K562 (cell line): Measurements from ENCODE around the gene ANAPC10. TPM values are rescaled to one million over a fixed set of nuclear protein-coding genes. Genes with fewer than 3 reads are reported as not detected.

Experiments
- BDP1 ChIP-seq: IDR thresholded peaks from 3 replicates; pipeline ENCODE4 v1.6.1; 2011; ENCODE audit not compliant: insufficient read length, insufficient read depth
- CBX5 ChIP-seq: IDR thresholded peaks from 2 replicates; pipeline ENCODE4 v1.6.1; 2014; ENCODE audit warnings: low read depth, borderline replicate concordance
- CTCFL ChIP-seq: IDR thresholded peaks from 2 replicates; pipeline ENCODE4 v1.6.1; 2011; ENCODE audit warnings: borderline replicate concordance, low read depth, mild to moderate bottlenecking, moderate library complexity, low read length; ENCODE audit not compliant: insufficient read depth, poor library complexity, severe bottlenecking
- FIP1L1 ChIP-seq: fragments of 200-400 bp; formaldehyde crosslinking; IDR thresholded peaks from 2 replicates; pipeline ENCODE4 v1.6.1; 2018; ENCODE audit warnings: mild to moderate bottlenecking, low read depth, low read length; ENCODE audit not compliant: poor library complexity, severe bottlenecking
- NCOA1 ChIP-seq: fragments of 450-650 bp; IDR thresholded peaks from 2 replicates; pipeline ENCODE4 v1.6.1; 2016; ENCODE audit warnings: low read depth
- PKNOX1 ChIP-seq: fragments of 450-650 bp; IDR thresholded peaks from 2 replicates; pipeline ENCODE4 v1.6.1; 2016
- POLR2G ChIP-seq: fragments of 200-400 bp; formaldehyde crosslinking; IDR thresholded peaks from 2 replicates; pipeline ENCODE4 v1.6.1; 2017; ENCODE audit warnings: low read depth, mild to moderate bottlenecking, antibody characterized with exemption, low read length, moderate library complexity
- PPARD ChIP-seq: fragments of 250-450 bp; sonication (Bioruptor Pico); IDR thresholded peaks from 2 replicates; pipeline ENCODE4 v1.8.0; 2022; ENCODE audit warnings: inconsistent platforms, mild to moderate bottlenecking, moderate library complexity
- TOE1 ChIP-seq, 2 experiments: fragments of 450-650 bp in 1 of 2; sonication (generic) in 1 of 2; formaldehyde crosslinking in 1 of 2; IDR thresholded peaks; 2 replicates each; pipeline versions ENCODE4 v1.7.1 to v1.8.0; 2016 to 2022; ENCODE audit warnings: borderline replicate concordance in 2 of 2, mild to moderate bottlenecking in 2 of 2, antibody characterized with exemption in 1 of 2, inconsistent platforms in 1 of 2, low read depth in 1 of 2, missing genetic modification reagents in 1 of 2, moderate library complexity in 1 of 2
- ZNF3 ChIP-seq: fragments of 250-450 bp; sonication (Bioruptor Pico); IDR thresholded peaks from 2 replicates; pipeline ENCODE4 v1.5.0; 2021; ENCODE audit warnings: mild to moderate bottlenecking, moderate library complexity
- ZZZ3 ChIP-seq: fragments of 450-650 bp; IDR thresholded peaks from 2 replicates; pipeline ENCODE4 v1.6.1; 2016; ENCODE audit warnings: antibody characterized with exemption, mild to moderate bottlenecking, moderate library complexity
- polyA plus RNA-seq, 8 experiments: library from polyadenylated mRNA; depleted of rRNA in 4 of 8; stranded (reverse) in 5 of 8; unstranded in 3 of 8; fragments of >200 nt; fragmentation: Nextera tagmentation in 2 of 8; fragmentation: Illumina TruSeq in 1 of 8; extraction: Ambion mirVana in 2 of 8; extraction: Trizol in 1 of 8; gene quantifications; 2 replicates each; pipeline versions ENCODE4 v1.2.1 to v1.2.3, GENCODE V29; 2011 to 2014; ENCODE audit warnings: inconsistent platforms in 1 of 8, missing spikeins in 1 of 8
- total RNA-seq, 7 experiments: library from RNA; depleted of rRNA in 6 of 7; stranded (reverse); fragments of >200 nt in 6 of 7; fragmentation: Illumina TruSeq in 2 of 7; extraction: Trizol in 2 of 7; gene quantifications; 2 replicates each; pipeline versions ENCODE4 v1.2.1 to v1.2.3, GENCODE V29; 2011 to 2021; ENCODE audit warnings: low replicate concordance in 1 of 7
- TF ChIP-seq, protein P1 (sequence below): sonication (generic); formaldehyde crosslinking; IDR thresholded peaks from 2 replicates; pipeline ENCODE4 v1.8.0; 2022; ENCODE audit warnings: mild to moderate bottlenecking, missing genetic modification reagents
- TF ChIP-seq, protein P2 (sequence below): fragments of 450-650 bp; IDR thresholded peaks from 2 replicates; pipeline ENCODE4 v1.6.1; 2018; ENCODE audit warnings: mild to moderate bottlenecking, low read depth; ENCODE audit not compliant: partially characterized antibody
- TF ChIP-seq, protein P3 (sequence below): sonication (generic); formaldehyde crosslinking; IDR thresholded peaks from 2 replicates; pipeline ENCODE4 v1.8.0; 2022; ENCODE audit warnings: mild to moderate bottlenecking, missing genetic modification reagents

The ANAPC10 gene
- total and polyA plus RNA-seq, 9 of the 15 experiments (the other 6 are each of a cell fraction or from before 2014, with no cell fraction given), result 31.0 to 96.2 (median 60.3) TPM

GRCh38 chr4:145097821-145098674 is at the start of gene ANAPC10, which contains the start of gene ABCE1 (continued):
- TF ChIP-seq BDP1 (no peak), TOE1 (IDR thresholded peaks at IDR 0.05; ENCODE audit: borderline replicate concordance) (peak; percentile 67; the same call in 1 of the 2 replicates), TOE1 (CRISPR knock-in tag; IDR thresholded peaks at IDR 0.05; ENCODE audit: borderline replicate concordance, low read depth) (peak; percentile 75; the same call in 1 of the 2 replicates), ZNF3 (CRISPR knock-in tag) (no peak), PPARD (CRISPR knock-in tag) (no peak), CBX5 (0 out of 2 replicates have a peak, but pooled peaks have one; percentile 8), ZZZ3 (no peak), FIP1L1 (no peak), PKNOX1 (no peak), CTCFL (peak; percentile 18), NCOA1 (peak; percentile 24; the same call in 1 of the 2 replicates), POLR2G (peak; percentile 97)
- TF ChIP-seq, protein P1, sequence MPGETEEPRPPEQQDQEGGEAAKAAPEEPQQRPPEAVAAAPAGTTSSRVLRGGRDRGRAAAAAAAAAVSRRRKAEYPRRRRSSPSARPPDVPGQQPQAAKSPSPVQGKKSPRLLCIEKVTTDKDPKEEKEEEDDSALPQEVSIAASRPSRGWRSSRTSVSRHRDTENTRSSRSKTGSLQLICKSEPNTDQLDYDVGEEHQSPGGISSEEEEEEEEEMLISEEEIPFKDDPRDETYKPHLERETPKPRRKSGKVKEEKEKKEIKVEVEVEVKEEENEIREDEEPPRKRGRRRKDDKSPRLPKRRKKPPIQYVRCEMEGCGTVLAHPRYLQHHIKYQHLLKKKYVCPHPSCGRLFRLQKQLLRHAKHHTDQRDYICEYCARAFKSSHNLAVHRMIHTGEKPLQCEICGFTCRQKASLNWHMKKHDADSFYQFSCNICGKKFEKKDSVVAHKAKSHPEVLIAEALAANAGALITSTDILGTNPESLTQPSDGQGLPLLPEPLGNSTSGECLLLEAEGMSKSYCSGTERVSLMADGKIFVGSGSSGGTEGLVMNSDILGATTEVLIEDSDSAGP, result no peak
- TF ChIP-seq, protein P2, sequence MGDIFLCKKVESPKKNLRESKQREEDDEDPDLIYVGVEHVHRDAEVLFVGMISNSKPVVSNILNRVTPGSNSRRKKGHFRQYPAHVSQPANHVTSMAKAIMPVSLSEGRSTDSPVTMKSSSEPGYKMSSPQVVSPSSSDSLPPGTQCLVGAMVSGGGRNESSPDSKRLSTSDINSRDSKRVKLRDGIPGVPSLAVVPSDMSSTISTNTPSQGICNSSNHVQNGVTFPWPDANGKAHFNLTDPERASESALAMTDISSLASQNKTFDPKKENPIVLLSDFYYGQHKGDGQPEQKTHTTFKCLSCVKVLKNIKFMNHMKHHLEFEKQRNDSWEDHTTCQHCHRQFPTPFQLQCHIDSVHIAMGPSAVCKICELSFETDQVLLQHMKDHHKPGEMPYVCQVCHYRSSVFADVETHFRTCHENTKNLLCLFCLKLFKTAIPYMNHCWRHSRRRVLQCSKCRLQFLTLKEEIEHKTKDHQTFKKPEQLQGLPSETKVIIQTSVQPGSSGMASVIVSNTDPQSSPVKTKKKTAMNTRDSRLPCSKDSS, result no peak
- TF ChIP-seq, protein P3, sequence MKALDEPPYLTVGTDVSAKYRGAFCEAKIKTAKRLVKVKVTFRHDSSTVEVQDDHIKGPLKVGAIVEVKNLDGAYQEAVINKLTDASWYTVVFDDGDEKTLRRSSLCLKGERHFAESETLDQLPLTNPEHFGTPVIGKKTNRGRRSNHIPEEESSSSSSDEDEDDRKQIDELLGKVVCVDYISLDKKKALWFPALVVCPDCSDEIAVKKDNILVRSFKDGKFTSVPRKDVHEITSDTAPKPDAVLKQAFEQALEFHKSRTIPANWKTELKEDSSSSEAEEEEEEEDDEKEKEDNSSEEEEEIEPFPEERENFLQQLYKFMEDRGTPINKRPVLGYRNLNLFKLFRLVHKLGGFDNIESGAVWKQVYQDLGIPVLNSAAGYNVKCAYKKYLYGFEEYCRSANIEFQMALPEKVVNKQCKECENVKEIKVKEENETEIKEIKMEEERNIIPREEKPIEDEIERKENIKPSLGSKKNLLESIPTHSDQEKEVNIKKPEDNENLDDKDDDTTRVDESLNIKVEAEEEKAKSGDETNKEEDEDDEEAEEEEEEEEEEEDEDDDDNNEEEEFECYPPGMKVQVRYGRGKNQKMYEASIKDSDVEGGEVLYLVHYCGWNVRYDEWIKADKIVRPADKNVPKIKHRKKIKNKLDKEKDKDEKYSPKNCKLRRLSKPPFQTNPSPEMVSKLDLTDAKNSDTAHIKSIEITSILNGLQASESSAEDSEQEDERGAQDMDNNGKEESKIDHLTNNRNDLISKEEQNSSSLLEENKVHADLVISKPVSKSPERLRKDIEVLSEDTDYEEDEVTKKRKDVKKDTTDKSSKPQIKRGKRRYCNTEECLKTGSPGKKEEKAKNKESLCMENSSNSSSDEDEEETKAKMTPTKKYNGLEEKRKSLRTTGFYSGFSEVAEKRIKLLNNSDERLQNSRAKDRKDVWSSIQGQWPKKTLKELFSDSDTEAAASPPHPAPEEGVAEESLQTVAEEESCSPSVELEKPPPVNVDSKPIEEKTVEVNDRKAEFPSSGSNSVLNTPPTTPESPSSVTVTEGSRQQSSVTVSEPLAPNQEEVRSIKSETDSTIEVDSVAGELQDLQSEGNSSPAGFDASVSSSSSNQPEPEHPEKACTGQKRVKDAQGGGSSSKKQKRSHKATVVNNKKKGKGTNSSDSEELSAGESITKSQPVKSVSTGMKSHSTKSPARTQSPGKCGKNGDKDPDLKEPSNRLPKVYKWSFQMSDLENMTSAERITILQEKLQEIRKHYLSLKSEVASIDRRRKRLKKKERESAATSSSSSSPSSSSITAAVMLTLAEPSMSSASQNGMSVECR (CRISPR knock-in tag), result peak; percentile 99
